ENCODE data around the gene CALCOCO1. TPM values are rescaled to one million over a fixed set of nuclear protein-coding genes. Genes with fewer than 3 reads are reported as not detected.
A peak's percentile ranks its signal among the peaks of the same experiment; 100 is the strongest.

CALCOCO1 gene
- total and polyA plus RNA-seq, 9 of the 15 experiments (the other 6 are each of a cell fraction or from before 2014, with no cell fraction given) = 1.9 to 31.8 (median 11.0) TPM

DNA sequence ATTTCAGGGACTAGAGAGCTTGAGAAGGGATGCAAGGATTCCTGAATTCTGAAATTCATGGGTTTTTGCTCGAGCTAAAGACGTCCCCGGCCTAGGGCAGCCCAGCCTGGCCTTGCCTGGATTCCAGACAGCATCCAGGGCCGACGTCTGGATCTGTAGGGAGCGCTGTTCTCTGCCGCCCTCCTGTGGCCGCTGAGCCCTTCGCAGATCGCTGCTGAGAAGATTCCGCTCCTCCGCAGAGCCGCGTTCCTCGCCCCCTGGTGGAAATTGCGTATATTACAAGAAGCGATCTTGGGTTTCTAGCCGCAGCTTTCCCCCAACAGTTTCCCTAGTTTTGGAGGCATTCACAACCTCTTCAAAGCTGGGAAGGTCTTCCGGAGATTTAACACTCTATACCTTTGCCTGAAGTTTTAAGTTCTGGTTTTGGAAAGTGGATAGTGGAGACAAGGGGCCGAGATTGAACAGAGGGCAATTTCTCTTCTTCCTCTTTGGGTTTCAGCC is 19.4 kb upstream of the CALCOCO1 start (continued):
- TF ChIP-seq REST (IDR thresholded peaks at IDR 0.05; ENCODE audit: borderline replicate concordance) = peak; percentile 90
- TF ChIP-seq REST (CRISPR knock-in tag; IDR thresholded peaks at IDR 0.05; ENCODE audit: low read depth) = no peak
- no peak for TF ChIP-seq TGIF2 (CRISPR knock-in tag; IDR thresholded peaks at IDR 0.05)
- TF ChIP-seq SETDB1 (IDR thresholded peaks at IDR 0.05; ENCODE audit: low read length) = no peak
- TF ChIP-seq E2F3 (CRISPR knock-in tag; IDR thresholded peaks at IDR 0.05) = no peak
- no peak for TF ChIP-seq ZSCAN29 (IDR thresholded peaks at IDR 0.05)
- no peak for TF ChIP-seq TCF15 (CRISPR knock-in tag; IDR thresholded peaks at IDR 0.05)
- TF ChIP-seq CSDE1 (IDR thresholded peaks at IDR 0.05) = no peak
- TF ChIP-seq, protein P1, sequence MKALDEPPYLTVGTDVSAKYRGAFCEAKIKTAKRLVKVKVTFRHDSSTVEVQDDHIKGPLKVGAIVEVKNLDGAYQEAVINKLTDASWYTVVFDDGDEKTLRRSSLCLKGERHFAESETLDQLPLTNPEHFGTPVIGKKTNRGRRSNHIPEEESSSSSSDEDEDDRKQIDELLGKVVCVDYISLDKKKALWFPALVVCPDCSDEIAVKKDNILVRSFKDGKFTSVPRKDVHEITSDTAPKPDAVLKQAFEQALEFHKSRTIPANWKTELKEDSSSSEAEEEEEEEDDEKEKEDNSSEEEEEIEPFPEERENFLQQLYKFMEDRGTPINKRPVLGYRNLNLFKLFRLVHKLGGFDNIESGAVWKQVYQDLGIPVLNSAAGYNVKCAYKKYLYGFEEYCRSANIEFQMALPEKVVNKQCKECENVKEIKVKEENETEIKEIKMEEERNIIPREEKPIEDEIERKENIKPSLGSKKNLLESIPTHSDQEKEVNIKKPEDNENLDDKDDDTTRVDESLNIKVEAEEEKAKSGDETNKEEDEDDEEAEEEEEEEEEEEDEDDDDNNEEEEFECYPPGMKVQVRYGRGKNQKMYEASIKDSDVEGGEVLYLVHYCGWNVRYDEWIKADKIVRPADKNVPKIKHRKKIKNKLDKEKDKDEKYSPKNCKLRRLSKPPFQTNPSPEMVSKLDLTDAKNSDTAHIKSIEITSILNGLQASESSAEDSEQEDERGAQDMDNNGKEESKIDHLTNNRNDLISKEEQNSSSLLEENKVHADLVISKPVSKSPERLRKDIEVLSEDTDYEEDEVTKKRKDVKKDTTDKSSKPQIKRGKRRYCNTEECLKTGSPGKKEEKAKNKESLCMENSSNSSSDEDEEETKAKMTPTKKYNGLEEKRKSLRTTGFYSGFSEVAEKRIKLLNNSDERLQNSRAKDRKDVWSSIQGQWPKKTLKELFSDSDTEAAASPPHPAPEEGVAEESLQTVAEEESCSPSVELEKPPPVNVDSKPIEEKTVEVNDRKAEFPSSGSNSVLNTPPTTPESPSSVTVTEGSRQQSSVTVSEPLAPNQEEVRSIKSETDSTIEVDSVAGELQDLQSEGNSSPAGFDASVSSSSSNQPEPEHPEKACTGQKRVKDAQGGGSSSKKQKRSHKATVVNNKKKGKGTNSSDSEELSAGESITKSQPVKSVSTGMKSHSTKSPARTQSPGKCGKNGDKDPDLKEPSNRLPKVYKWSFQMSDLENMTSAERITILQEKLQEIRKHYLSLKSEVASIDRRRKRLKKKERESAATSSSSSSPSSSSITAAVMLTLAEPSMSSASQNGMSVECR (CRISPR knock-in tag; IDR thresholded peaks at IDR 0.05) = no peak
- TF ChIP-seq ZNF217 (CRISPR knock-in tag; IDR thresholded peaks at IDR 0.05) = no peak
- no peak for TF ChIP-seq FOXO4 (CRISPR knock-in tag; IDR thresholded peaks at IDR 0.05)
- TF ChIP-seq PCBP1 (IDR thresholded peaks at IDR 0.05; ENCODE audit: low read depth, low read length, poor library complexity, severe bottlenecking) = no peak
- no peak for TF ChIP-seq PHF20 (IDR thresholded peaks at IDR 0.05; ENCODE audit: partially characterized antibody)
- no peak for TF ChIP-seq ZNF184 (CRISPR knock-in tag; IDR thresholded peaks at IDR 0.05)
